ENCODE data around the gene ITGBL1.

The ITGBL1 gene

GRCh38 chr13:101594936-101595335 is 142.5 kb downstream of the ITGBL1 start:
- Histone ChIP-seq H3K9me2 (ENCODE audit: low read depth, low read length) (no peaks in the 10 kb centered on the region), H3K79me2 (ENCODE audit: insufficient read depth, low read length) (no peaks in the 10 kb centered on the region), H3K27ac (ENCODE audit: low read depth, low read length, poor library complexity, severe bottlenecking) (no peak overlapping the region), H3K27me3 (ENCODE audit: insufficient read depth, low read length) (no peaks in the 10 kb centered on the region), H3K36me3 (ENCODE audit: insufficient read depth, low read length) (no peaks in the 10 kb centered on the region), H3K9me3 (ENCODE audit: low read length) (no peaks in the 10 kb centered on the region; the same call in 1 of the 2 replicates), H2AFZ (ENCODE audit: low read length) (no peak overlapping the region), H3K4me3 (ENCODE audit: low read depth, low read length, poor library complexity, severe bottlenecking) (no peak overlapping the region), H3F3A (ENCODE audit: insufficient read depth, low read length) (no peaks in the 10 kb centered on the region), H4K20me1 (ENCODE audit: insufficient read depth, low read length) (no peaks in the 10 kb centered on the region), H3K4me1 (ENCODE audit: insufficient read depth, low read length, severe bottlenecking) (no peaks in the 10 kb centered on the region), H3K9ac (ENCODE audit: low read length) (no peak overlapping the region), H3K4me2 (ENCODE audit: low read length) (no peak overlapping the region)
- no peak for TF ChIP-seq CTCF (IDR thresholded peaks at IDR 0.05; ENCODE audit: low read length)
- no peak for TF ChIP-seq EZH2 (IDR thresholded peaks at IDR 0.05; ENCODE audit: borderline replicate concordance, low read length)

- no peak overlapping the region for H2AFZ ChIP-seq (ENCODE audit: low read length)
- no peaks in the 10 kb centered on the region; the same call in 1 of the 2 replicates for H3K9me3 ChIP-seq (ENCODE audit: low read length)
- no peaks in the 10 kb centered on the region for H3K9me2 ChIP-seq (ENCODE audit: low read depth, low read length)
- no peak for TF ChIP-seq EZH2 (IDR thresholded peaks at IDR 0.05; ENCODE audit: borderline replicate concordance, low read length)
- TF ChIP-seq CTCF (IDR thresholded peaks at IDR 0.05; ENCODE audit: low read length): no peak
- no peak overlapping the region for H3K27ac ChIP-seq (ENCODE audit: low read depth, low read length, poor library complexity, severe bottlenecking)
- H3K4me1 ChIP-seq (ENCODE audit: insufficient read depth, low read length, severe bottlenecking): no peaks in the 10 kb centered on the region
- H3K4me2 ChIP-seq (ENCODE audit: low read length): no peak overlapping the region
- no peak overlapping the region for H3K4me3 ChIP-seq (ENCODE audit: low read depth, low read length, poor library complexity, severe bottlenecking)
- H3F3A ChIP-seq (ENCODE audit: insufficient read depth, low read length): no peaks in the 10 kb centered on the region
- no peaks in the 10 kb centered on the region for H3K36me3 ChIP-seq (ENCODE audit: insufficient read depth, low read length)
- no peak overlapping the region for H3K9ac ChIP-seq (ENCODE audit: low read length)
- no peaks in the 10 kb centered on the region for H3K27me3 ChIP-seq (ENCODE audit: insufficient read depth, low read length)
- no peaks in the 10 kb centered on the region for H3K79me2 ChIP-seq (ENCODE audit: insufficient read depth, low read length)
- H4K20me1 ChIP-seq (ENCODE audit: insufficient read depth, low read length): no peaks in the 10 kb centered on the region
Measured at GRCh38 chr13:101596803-101597202, 144.3 kb downstream of the ITGBL1 start.

- Histone ChIP-seq H4K20me1 (ENCODE audit: insufficient read depth, low read length) (no peaks in the 10 kb centered on the region), H3K4me3 (ENCODE audit: low read depth, low read length, poor library complexity, severe bottlenecking) (no peak overlapping the region), H3K79me2 (ENCODE audit: insufficient read depth, low read length) (no peaks in the 10 kb centered on the region), H3K4me1 (ENCODE audit: insufficient read depth, low read length, severe bottlenecking) (no peaks in the 10 kb centered on the region), H3K4me2 (ENCODE audit: low read length) (no peak overlapping the region), H3K9me2 (ENCODE audit: low read depth, low read length) (no peaks in the 10 kb centered on the region), H3K36me3 (ENCODE audit: insufficient read depth, low read length) (no peaks in the 10 kb centered on the region), H2AFZ (ENCODE audit: low read length) (0 out of 2 replicates have a peak overlapping the region, but pooled peaks have one; percentile 19), H3K27me3 (ENCODE audit: insufficient read depth, low read length) (no peaks in the 10 kb centered on the region), H3K9me3 (ENCODE audit: low read length) (no peaks in the 10 kb centered on the region), H3K9ac (ENCODE audit: low read length) (no peak overlapping the region), H3F3A (ENCODE audit: insufficient read depth, low read length) (no peaks in the 10 kb centered on the region), H3K27ac (ENCODE audit: low read depth, low read length, poor library complexity, severe bottlenecking) (no peak overlapping the region)
- TF ChIP-seq EZH2 (IDR thresholded peaks at IDR 0.05; ENCODE audit: borderline replicate concordance, low read length): no peak
- no peak for TF ChIP-seq CTCF (IDR thresholded peaks at IDR 0.05; ENCODE audit: low read length)
Measured at GRCh38 chr13:101611491-101612475, 159.3 kb downstream of the ITGBL1 start.
